ENCODE measurements around the gene PDE2A.

- TF ChIP-seq CTCF (optimal IDR thresholded peaks at IDR 0.05 in 1 of 3, IDR thresholded peaks at IDR 0.05 in 1 of 3, conservative IDR thresholded peaks at IDR 0.05 in 1 of 3; ENCODE audit: extremely low read depth in 1 of 3, insufficient read depth in 2 of 3, low read length in 3 of 3): no peak
- no peak for TF ChIP-seq EZH2 (IDR thresholded peaks at IDR 0.05; ENCODE audit: low read length)
Measured at GRCh38 chr11:72710278-72710677, 36.1 kb upstream of the PDE2A start.
